ENCODE results near the gene IL32.
A peak's percentile ranks its signal among the peaks of the same experiment; 100 is the strongest.

The IL32 gene

GRCh38 chr16:3094289-3095027 lies 29.0 kb downstream of the IL32 start:
- DNase-seq = peak; percentile 62 to 65

DNA sequence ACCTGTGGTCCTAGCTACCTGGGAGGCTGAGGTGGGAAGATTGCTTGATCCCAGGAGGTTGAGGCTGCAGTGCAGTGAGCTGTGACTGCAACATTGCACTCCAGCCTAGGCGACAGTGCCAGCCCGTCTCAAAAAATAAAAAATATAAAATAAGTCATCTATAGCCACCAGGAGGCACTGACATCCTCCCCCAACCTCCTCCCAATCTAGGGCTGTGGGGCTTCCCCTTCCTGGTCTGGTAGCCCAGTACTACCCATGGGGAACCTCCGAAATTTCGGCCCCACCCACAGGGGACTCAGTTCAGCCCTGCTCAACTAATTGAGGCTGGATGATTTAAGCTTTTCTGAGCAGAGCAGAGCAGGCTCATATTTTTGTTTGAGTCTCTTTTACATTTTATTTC lies 30.4 kb downstream of the IL32 start:
- DNase-seq = peak in 1 of 2 donors; percentile 50

GRCh38 chr16:3096362-3096761 lies 30.9 kb downstream of the IL32 start:
- DNase-seq = no peak

DNA sequence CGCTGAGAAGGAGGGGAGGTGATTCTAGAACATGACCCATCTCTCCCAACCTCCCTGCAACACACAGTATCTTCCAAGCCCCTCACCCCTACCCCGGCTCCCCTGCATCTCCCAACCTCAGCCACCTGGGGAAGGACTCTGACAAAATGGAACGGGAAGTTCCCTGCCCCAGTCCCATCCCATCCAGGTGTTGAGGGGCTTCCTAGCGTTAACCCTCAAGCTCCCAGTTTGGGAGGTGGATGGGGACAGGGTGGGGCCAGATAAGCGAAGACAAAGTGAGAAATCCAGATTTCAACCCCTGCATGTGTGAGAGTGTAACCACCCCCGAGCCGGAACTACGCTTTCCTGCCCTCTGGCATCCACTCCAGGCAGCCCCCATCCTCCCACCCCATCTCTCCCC lies 31.8 kb downstream of the IL32 start:
- DNase-seq = no peak

DNA sequence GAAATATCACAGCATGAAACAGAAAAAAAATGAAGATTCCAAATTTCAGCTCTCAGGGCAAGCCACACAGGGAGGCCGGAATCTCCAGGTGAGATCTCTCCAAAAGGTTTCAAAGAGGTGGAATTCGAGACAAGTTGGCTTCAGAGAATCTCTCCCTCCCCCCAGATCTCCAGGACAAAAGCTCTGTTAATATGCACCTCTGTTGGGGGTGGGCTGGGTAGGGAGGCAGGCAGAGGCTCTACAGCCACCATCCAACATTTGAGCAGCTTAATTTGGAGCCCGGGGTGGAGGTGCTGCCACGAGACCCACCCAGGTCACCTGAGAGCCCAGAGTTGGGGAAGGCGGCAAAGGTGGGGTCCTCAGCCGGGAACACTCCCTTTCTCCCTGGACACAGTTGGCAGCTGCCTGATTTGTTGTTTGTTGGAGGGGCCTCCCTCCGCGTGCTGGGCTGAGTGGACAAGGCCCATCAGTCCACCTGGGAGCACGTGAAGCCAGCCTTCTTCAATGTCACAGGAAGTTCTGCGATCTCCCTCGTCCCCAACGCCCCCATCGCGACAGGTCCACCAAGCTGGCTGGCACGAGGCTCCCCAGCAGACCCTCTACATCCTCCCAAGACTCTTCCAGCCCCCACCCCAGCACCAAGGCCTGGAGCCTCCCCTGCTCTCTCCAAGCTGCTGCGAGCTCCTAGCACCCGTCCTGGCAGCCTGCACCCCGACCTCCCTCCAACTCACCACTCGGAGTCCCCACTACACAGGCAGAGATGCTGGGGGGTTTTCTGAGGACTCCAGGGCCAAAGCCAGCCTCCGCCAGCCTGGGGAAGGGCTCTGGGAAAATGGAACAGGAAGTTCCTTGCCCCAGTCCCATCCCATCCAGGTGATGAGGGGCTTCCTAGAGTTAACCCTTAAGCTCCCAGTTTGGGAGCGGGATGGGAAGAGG lies 33.3 kb downstream of the IL32 start, which contains the start of gene ZSCAN10:
ZSCAN10 (minus strand) TSS at position 836 of the 936 bp plus-strand sequence. CDS start 6,357 bp downstream, outside the sequence.
- no peak for DNase-seq

DNA sequence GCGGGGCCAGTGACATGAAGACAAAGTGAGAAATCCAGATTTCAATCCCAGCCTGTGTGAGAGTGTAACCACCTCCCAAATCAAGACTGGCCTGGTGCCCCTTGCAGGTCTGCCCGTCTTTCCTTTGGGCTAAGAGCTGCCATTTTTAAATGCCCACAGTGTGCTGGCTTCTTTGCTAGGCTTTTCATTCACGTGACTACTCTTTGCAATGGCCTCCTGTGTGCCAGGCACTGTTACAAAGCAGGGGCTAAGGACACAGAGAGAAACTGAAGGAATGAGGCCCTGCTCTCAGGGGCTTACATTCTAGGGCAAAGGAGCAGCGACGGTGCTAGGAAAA lies 33.9 kb downstream of the IL32 start:
- no peak for DNase-seq

DNA sequence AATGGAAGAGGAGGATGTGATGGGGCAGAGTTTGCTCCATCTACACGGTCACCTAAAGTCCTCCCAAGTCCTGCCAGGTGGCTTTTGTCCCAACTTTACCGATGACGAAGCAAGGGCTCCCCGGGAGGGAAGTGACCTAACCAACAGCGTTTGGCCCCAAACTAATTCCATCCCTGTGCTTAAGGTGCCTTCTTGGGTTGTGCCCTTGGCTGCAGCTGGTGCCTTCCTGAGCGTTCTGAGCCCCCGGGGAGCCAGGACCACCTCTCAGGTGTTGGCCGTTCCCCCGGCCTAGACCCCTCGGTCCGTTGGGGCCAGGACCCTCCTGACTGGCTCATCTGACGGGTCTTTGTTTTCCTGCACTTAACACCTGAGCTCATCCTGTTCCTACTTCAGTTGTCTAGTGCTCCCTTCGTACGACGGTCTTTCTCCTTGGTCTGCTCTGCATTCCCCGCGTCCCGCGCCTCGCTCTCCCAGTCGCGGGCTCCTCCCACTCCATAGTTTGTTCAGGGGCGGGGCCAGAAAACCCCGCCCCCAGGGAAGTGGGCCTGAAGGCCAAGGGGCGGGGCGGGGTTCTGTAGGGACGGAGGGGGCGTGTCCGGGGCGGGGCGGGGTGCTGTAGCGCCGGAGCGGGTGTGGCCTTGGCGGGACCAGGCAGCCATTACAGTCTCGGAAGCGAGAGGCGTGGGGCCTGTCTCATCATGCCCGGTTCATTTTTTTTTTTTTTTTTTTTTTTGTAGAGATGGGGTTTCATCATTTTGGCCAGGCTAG lies 34.5 kb downstream of the IL32 start:
- DNase-seq = peak; percentile 94 to 96

DNA sequence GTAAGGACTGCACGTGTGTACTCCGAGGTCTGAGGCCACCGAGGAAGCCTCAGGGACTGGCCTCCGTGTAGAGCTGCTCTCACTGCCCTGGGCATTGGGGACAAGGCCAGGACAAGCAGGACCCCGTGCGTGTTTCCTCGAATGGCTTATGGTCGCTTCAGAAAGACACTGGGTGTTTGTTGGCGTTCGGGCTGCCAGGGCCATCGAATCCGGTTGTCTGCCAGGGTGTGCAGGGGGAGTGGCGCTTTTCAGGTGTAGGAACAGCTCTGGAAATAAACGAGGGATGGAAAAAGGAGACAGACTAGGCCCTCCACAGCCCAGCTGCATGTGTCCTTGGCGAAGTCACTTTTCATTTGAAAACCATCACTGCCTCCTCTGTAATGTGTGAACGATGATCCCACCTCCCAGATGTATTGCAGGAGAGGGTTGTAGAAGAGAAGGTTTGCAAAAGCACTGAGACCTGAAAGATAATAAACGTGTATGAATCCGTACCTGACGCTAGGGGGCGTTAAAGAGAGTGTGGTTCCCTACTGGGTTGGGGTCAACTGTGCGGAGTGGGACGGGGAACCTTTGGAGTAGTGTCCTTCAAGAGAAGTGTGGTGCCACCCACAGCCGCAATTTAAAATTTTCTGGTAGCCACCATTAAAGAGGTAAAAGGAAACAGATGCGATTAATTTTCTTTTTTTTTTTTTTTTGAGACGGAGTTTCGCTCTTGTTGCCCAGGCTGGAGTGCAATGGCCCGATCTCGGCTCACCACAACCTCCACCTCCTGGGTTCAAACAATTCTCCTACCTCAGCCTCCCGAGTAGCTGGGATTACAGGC lies 35.8 kb downstream of the IL32 start:
- DNase-seq = peak in 1 of 2 donors; percentile 47

DNA sequence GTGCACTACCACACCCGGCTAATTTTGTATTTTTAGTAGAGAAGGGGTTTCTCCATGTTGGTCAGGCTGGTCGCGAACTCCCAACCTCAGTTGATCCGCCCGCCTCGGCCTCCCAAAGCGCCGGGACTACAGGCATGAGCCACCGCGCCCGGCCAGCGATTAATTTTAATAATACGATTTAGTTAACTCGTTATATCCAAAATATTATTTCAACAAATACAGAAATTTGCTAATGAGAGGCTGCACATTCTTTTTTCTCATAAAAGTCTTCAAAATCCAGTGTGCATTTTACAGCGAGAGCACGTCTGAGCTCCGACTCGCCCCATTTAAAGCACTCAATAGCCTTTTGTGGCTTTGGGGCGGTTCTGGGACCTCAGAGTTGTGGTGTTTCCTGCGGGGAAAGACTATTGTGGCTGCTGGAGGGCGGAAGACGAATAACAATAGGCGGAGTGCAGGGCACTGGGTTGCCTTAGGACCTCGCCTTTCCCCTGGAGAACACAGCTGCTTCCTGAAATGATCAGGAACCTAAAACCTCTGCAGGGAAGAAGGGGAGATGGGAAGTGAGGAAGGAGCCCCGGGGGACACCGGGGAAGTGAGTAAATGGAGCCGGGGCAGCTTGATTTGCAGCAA lies 36.5 kb downstream of the IL32 start:
- DNase-seq = no peak

- peak; percentile 91 to 92 for DNase-seq
Observed at GRCh38 chr16:3106205-3106928, 40.9 kb downstream of the IL32 start.

DNA sequence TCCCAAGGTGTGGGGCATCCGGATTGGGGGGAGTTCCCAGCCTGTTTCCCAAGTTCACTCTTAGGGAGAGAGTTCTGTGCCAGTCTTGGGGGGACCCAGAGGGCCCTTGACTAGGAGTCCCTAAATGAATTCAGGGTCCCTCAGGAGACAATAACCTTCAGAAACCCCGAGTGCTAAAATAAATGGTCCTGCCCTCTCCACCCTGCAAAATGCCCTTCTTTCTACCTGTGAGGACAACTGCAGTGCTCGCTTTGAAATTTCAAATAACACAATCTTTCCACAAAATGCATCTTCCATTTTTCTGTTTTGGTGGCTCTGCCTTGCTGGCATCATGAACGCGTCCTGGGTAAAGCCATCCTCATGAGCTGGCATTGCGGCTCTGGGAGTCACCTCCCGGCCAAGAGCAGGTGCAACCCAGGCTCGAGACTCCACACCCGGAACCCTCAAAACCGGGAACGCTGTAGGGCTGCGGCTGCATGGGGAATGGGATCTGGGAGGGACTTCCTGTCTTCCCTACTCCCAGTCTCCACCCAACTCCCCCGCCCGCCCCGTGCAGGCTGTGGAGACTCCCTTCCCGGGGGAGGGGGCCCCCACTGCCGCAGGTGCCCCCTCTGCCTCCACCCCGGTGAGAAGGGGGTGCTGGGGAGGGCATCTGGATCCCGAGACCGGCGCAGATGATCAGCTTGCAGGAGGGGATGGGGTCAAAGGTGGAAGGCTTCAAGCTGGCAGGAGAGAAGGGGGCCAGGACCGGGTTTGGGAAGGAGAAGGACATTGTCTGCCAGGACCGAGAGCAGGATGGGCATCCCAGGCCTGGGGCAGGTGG lies 46.8 kb downstream of the IL32 start, which contains the start of gene ZNF205:
ZNF205 (plus strand) TSS at position 529 of the 823 bp plus-strand sequence. CDS start 845 bp downstream, outside the sequence.
- DNase-seq = no peak

DNA sequence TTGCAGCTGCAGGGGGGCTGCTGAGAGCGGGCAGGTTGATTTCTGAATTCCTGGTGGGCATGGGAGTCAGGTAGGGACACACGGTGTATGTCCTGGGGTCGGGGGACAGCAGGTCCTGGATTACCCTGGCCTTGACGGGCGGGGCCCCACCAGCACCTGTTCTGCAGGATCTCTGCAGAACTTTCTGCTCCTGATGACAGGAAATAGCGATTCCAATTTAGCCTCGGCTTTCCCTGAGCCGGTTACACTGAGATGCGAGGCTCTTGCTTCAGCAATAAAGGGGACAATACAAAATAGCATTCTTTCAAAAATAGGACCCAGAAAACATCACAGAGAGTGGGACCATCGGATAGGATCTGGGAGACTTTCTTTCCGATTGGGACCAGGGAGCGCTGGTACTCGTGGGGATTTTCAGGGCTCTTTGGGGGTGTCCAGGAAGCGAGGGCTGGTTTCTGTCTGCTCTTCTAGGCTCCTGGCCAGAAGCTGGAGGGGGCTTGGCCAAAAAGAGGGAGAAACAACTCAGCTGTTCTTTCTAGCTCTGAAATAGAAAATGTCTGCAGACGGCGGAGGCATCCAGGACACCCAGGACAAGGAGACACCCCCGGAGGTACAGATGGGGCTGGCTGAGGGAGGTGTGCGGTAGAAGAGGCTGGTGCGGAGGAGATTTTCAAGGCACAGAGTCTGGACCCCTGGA lies 47.6 kb downstream of the IL32 start:
- no peak for DNase-seq

DNA sequence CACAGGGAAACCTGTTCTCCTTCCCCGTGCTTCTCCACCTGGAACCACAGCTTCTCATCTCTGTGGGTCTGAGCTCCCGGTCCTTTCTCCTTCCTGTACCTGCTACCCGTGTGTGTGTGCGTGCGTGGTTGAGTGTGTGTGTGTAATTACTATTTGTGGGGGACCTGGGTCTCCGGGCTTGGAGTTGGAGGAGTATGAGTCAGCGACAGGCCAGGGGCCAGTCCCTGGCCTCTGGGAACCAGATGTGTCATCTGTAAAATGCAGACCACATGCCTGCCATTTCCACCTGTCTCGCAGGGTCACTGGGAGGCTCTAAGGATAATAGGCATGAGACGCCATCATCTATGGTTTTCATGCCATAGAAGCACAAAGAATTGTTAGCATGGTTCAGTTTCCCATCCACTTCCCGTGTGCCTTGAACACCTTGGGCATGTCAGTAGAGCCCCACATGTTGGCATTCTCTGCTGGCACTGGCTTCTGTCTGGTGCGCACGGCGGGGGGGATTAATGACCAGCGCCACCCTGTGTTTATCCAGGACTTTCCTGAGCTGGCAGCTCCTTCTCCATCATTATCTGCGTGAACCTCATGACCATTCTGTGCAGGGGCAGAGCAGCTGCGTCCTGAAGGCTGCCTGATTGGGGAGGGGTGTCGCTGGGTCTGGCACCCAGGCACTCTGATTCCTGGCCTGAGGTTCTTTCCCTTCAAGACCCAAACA lies 48.5 kb downstream of the IL32 start:
- no peak for DNase-seq

GRCh38 chr16:3115003-3115402 lies 49.6 kb downstream of the IL32 start:
- no peak for DNase-seq

GRCh38 chr16:3115561-3115960 lies 50.1 kb downstream of the IL32 start:
- no peak for DNase-seq

DNA sequence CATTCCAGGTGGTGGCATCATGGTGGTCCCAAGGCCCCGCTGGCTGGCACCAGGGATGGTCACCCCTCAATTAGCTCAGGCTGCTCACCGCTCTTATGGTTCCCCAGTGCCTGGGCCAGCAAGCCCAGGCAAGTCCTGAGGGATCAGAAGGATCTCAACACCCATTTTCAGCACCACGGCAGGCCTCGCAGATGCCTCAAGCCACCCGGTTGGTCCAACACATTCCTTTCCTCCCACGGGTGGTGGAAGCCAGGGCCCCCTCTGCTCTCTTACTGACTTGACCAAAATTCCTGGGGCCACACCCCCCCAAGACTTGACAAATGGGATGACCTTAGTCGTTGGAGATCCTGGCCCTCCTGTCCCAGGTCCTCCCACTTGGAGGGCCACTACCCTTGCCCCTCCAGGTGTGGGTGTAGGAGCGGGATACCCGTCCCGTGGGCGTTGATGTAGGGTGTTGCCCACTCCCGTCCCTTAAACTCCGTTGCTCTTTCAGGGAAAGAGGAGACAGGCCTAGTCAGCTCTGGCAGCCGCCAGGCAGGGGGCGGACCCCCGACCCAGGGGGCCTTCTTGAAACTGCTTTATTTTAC lies 52.9 kb downstream of the IL32 start:
- DNase-seq = no peak

GRCh38 chr16:3118846-3119245 lies 53.4 kb downstream of the IL32 start:
- no peak for DNase-seq
